Keratinocyte (primary cell): ENCODE measurements around the gene SRPK2. TPM values are rescaled to one million over a fixed set of nuclear protein-coding genes. Genes with fewer than 3 reads are reported as not detected.

Experiments
- DNase-seq: peaks from one replicate; pipeline ENCODE4 v3.0.0-alpha.2; 2011; ENCODE audit warnings: low read depth, missing footprints, low spot score
- FAIRE-seq: peaks from 2 replicates; lab custom pipeline; 2011; peaks lifted over from hg19 to GRCh38; lab: Jason Lieb, UNC
- H2AFZ ChIP-seq: 2 replicates; pipeline ENCODE4 v1.6.0; 2012; ENCODE audit warnings: low read length, control low read depth, inconsistent platforms; ENCODE audit not compliant: control insufficient read depth
- H3K27ac ChIP-seq: 2 replicates; pipeline ENCODE4 v1.5.1; 2011; ENCODE audit warnings: low read length; ENCODE audit not compliant: control insufficient read depth, insufficient read depth
- H3K27me3 ChIP-seq: 3 replicates; pipeline ENCODE4 v1.6.0; 2011; ENCODE audit warnings: low read length; ENCODE audit not compliant: control insufficient read depth, insufficient read depth; ENCODE audit errors: extremely low read depth
- H3K36me3 ChIP-seq, 2 experiments: 2 replicates in 1 of 2; 3 replicates in 1 of 2; pipeline ENCODE4 v1.5.1; 2011; ENCODE audit warnings: low read length in 2 of 2, mild to moderate bottlenecking in 1 of 2; ENCODE audit not compliant: control insufficient read depth in 2 of 2, insufficient read depth in 2 of 2; ENCODE audit errors: extremely low read depth in 1 of 2
- H3K4me1 ChIP-seq: 3 replicates; pipeline ENCODE4 v1.5.1; 2011; ENCODE audit warnings: low read length; ENCODE audit not compliant: control insufficient read depth, insufficient read depth; ENCODE audit errors: extremely low read depth
- H3K4me2 ChIP-seq: 3 replicates; pipeline ENCODE4 v1.6.0; 2011; ENCODE audit warnings: low read depth, low read length; ENCODE audit not compliant: control insufficient read depth, insufficient read depth; ENCODE audit errors: extremely low read depth
- H3K4me3 ChIP-seq, 3 experiments: fragments of 200-600 bp in 1 of 3; sonication (generic) in 1 of 3; 2 replicates in 2 of 3; 3 replicates in 1 of 3; pipeline ENCODE4 v1.5.1; 2011 to 2016; ENCODE audit warnings: low read length in 3 of 3, mild to moderate bottlenecking in 3 of 3, control low read depth in 2 of 3, inconsistent platforms in 1 of 3, low read depth in 1 of 3, mixed read lengths in 1 of 3, mixed run types in 1 of 3, moderate library complexity in 1 of 3; ENCODE audit not compliant: control insufficient read depth in 2 of 3, insufficient read depth in 2 of 3; ENCODE audit errors: extremely low read depth in 1 of 3
- H3K79me2 ChIP-seq: 2 replicates; pipeline ENCODE4 v1.6.0; 2012; ENCODE audit warnings: low read length; ENCODE audit not compliant: control insufficient read depth, insufficient read depth
- H3K9ac ChIP-seq: 3 replicates; pipeline ENCODE4 v1.6.0; 2011; ENCODE audit warnings: low read length; ENCODE audit not compliant: control insufficient read depth, insufficient read depth; ENCODE audit errors: extremely low read depth
- H3K9me1 ChIP-seq: 3 replicates; pipeline ENCODE4 v1.6.0; 2011; ENCODE audit warnings: low read length; ENCODE audit not compliant: control insufficient read depth, insufficient read depth; ENCODE audit errors: extremely low read depth
- H3K9me3 ChIP-seq: 2 replicates; pipeline ENCODE4 v1.5.1; 2012; ENCODE audit warnings: low read depth, low read length; ENCODE audit not compliant: control insufficient read depth
- H4K20me1 ChIP-seq: 3 replicates; pipeline ENCODE4 v1.6.0; 2011; ENCODE audit warnings: low read length; ENCODE audit not compliant: control insufficient read depth, insufficient read depth; ENCODE audit errors: extremely low read depth
- EZH2 ChIP-seq: IDR thresholded peaks from one replicate; pipeline ENCODE4 v1.6.1; 2012; ENCODE audit warnings: inconsistent platforms, mild to moderate bottlenecking, low read length, moderate library complexity
- dilution Hi-C: fragments of 300-500 bp; cut with MboI; formaldehyde crosslinking; loops from one replicate; pipeline ENCODE4 v1.7.0; 2020; ENCODE audit warnings: low sequenced_read_pairs; ENCODE audit not compliant: extremely low pct_ligation_motif_present
- polyA plus RNA-seq, 5 experiments: library from polyadenylated mRNA; depleted of rRNA in 3 of 5; stranded (reverse) in 3 of 5; stranded (forward) in 1 of 5; unstranded in 1 of 5; fragments of >200 nt; gene quantifications; 1 replicate in 1 of 5; 2 replicates in 3 of 5; 3 replicates in 1 of 5; pipeline versions ENCODE4 v1.2.1 to v1.2.3, GENCODE V29; 2011 to 2012; ENCODE audit warnings: missing spikeins in 2 of 5, low read depth in 1 of 5, low replicate concordance in 1 of 5
- TF ChIP-seq, protein P1 (sequence below), 3 experiments: IDR thresholded peaks in 1 of 3; conservative IDR thresholded peaks in 1 of 3; optimal IDR thresholded peaks in 1 of 3; 2 replicates in 2 of 3; 3 replicates in 1 of 3; pipeline versions ENCODE3 to v1.5.1; 2011; ENCODE audit warnings: low read length in 3 of 3, mild to moderate bottlenecking in 3 of 3, moderate library complexity in 2 of 3, control low read depth in 1 of 3, inconsistent platforms in 1 of 3; ENCODE audit not compliant: insufficient read depth in 2 of 3; ENCODE audit errors: extremely low read depth in 1 of 3

The SRPK2 gene
- polyA plus RNA-seq, 1 donor (not counting 4 experiments of a cell fraction or from before 2014, with no cell fraction given), result 40.2 TPM

- TF ChIP-seq, protein P1, sequence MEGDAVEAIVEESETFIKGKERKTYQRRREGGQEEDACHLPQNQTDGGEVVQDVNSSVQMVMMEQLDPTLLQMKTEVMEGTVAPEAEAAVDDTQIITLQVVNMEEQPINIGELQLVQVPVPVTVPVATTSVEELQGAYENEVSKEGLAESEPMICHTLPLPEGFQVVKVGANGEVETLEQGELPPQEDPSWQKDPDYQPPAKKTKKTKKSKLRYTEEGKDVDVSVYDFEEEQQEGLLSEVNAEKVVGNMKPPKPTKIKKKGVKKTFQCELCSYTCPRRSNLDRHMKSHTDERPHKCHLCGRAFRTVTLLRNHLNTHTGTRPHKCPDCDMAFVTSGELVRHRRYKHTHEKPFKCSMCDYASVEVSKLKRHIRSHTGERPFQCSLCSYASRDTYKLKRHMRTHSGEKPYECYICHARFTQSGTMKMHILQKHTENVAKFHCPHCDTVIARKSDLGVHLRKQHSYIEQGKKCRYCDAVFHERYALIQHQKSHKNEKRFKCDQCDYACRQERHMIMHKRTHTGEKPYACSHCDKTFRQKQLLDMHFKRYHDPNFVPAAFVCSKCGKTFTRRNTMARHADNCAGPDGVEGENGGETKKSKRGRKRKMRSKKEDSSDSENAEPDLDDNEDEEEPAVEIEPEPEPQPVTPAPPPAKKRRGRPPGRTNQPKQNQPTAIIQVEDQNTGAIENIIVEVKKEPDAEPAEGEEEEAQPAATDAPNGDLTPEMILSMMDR (optimal IDR thresholded peaks at IDR 0.05 in 1 of 3, IDR thresholded peaks at IDR 0.05 in 1 of 3, conservative IDR thresholded peaks at IDR 0.05 in 1 of 3; ENCODE audit: extremely low read depth in 1 of 3, insufficient read depth in 2 of 3, low read length in 3 of 3), result no peak
- TF ChIP-seq EZH2, result no peak
- peaks cover 14% of the 10 kb centered on the region for H3K79me2 ChIP-seq
- no peak for FAIRE-seq
Observed at GRCh38 chr7:105133358-105133757, 255.4 kb downstream of the SRPK2 start.

GRCh38 chr7:105132835-105133234 is 255.9 kb downstream of the SRPK2 start:
- Histone ChIP-seq H3K4me3 (no peak overlapping the region), H3K27ac (no peak overlapping the region), H3K79me2 (peaks cover 12% of the 10 kb centered on the region), H4K20me1 (no peaks in the 10 kb centered on the region), H3K4me1 (no peaks in the 10 kb centered on the region), H3K36me3 (peaks cover 17% of the 10 kb centered on the region in 2 experiments), H3K9me3 (no peaks in the 10 kb centered on the region), H3K9ac (no peak overlapping the region), H3K9me1 (no peaks in the 10 kb centered on the region), H3K4me2 (no peak overlapping the region), H2AFZ (no peak overlapping the region), H3K27me3 (no peaks in the 10 kb centered on the region)
- TF ChIP-seq EZH2, result no peak
- TF ChIP-seq, protein P1 (optimal IDR thresholded peaks at IDR 0.05 in 1 of 3, IDR thresholded peaks at IDR 0.05 in 1 of 3, conservative IDR thresholded peaks at IDR 0.05 in 1 of 3; ENCODE audit: extremely low read depth in 1 of 3, insufficient read depth in 2 of 3, low read length in 3 of 3), result no peak
- dilution Hi-C loops, result no loop called here
- FAIRE-seq (no peak), DNase-seq (no peak)

More at GRCh38 chr7:105133358-105133757, 255.4 kb downstream of the SRPK2 start:
- Histone ChIP-seq H3K9me3 (no peaks in the 10 kb centered on the region), H3K4me1 (no peaks in the 10 kb centered on the region), H3K27ac (no peak overlapping the region), H3K9me1 (no peaks in the 10 kb centered on the region), H3K9ac (no peak overlapping the region), H4K20me1 (no peaks in the 10 kb centered on the region), H3K4me2 (no peak overlapping the region), H3K4me3 (no peak overlapping the region), H3K36me3 (peaks cover 15 to 19% of the 10 kb centered on the region in 2 experiments), H3K27me3 (no peaks in the 10 kb centered on the region), H2AFZ (no peak overlapping the region)
- dilution Hi-C loops, result no loop called here
- no peak for DNase-seq
